NCI-H526 treated with DMSO at 0.1 percent for 48 hours (cell line): ENCODE measurements around the gene IARS2.
"Not testable (repeated sequence)": the region's sequence is repeated elsewhere in the genome, so short reads cannot be mapped to it uniquely, and the experiment has no call there.

Source experiments
- DNase-seq: peaks from one replicate; lab custom pipeline; 2025; lab: John Stamatoyannopoulos, UW

IARS2 gene

DNA sequence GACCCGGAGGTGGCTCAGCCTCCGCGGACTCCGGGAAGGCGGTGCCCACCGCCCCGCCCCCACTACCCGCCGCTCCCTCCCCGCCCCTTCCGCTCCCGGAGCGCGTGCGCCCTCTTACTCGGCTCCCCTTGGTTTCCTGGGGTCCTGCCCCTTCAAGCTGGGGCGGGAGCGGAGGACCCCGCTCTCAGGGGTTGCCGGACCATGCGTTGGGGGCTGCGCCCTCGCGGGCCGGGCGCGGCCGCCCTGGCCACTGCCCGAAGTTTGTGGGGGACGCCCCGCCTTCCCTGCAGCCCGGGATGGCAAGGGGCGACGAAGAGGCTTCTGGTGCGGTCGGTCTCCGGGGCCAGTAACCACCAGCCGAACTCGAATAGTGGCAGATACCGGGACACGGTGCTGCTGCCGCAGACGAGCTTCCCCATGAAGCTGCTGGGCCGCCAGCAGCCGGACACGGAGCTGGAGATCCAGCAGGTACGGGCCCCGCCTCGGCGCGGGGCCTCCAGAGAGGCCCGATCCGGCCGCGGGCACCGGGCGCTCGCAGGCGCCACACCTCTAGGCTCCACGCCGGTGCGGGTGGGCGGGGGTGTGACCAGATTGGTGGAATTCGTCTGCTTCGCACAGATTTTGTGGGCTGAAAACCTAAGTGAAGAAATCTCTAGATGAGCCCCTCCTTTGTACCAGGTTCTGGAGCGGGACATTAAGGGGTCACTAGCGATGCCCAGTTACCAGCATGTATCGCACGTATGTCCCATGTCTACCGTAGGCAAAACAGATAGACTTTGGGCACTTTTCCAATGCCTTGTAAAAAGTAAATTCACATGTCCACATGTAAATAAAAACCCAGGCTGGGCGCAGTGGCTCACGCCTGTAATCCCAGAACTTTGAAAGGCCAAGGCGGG, at the start of gene IARS2:
Gene IARS2 (plus strand): TSS at position 117 of the 896 bp plus-strand sequence. CDS start 85 bp downstream, at position 202.
- DNase-seq: peak; percentile 40

DNA sequence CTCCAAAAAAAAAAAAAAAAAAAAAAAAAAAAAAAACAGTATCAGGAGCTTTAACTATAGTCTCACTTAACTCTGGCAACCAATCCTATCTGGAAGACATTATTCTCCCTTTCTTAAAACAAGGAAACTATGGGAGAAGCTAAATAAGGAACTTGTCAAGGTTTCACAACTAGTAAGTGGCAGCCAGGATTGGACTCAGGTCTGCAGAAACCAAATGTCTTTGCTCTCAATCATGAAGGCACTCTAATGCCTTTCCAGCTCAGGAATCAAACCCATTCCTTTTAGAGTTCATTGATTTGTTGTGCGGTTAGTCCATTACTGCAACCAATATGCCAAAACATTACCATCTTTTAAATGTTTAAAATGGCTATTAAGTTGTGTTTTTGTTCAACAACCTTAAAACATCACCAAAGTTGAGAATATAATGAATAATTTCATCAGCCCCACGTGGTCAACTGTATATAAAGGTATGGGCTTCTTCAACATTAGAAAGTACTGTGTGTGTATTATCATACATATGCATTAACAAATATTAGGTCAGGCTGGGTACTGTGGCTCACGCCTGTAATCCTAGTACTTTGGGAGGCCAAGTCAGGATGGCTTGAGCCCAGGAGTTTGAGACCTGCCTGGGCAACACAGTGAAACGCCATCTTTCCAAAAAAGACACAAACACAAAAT, 49.1 kb upstream of the IARS2 start:
- DNase-seq: no peak

DNA sequence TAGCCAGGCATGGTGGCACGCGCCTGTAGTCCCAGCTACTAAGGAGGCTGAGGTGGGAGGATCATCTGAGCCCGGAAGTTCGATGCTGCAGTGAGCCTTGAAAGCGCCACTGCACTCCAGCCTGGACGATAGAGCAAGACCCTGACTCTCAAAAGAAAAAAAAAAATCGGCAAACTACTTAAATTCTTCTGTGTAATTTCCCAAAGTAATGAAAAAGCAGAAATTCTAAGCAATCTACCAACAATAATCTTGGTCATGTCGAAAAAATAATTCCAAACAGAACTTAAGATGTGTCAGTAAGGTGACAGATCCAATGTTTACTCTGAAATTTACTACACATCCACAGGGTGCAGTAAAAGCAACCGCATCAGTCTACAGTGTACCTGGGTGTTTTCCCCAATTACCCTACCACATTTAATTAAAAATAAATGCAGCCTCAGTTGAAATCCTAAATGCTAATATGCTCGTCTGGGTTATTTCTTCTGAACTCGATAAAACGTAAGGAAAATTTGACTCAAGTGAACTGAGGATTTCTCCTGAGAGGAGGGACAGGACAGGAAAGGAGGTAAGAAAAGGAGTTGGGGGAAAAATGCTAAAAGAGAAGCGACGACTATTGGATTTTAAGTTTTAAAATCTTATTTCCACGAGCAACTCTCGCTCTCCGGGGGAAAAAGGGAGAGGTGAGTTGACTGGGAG, 48.4 kb upstream of the IARS2 start:
- DNase-seq: peak; percentile 18

GRCh38 chr1:220046052-220046930, 47.6 kb upstream of the IARS2 start, which contains the start of gene EPRS1:
Gene EPRS1 (minus strand): TSS chr1:220046505. CDS start chr1:220046388, 117 bp downstream.
- peak; percentile 85 for DNase-seq

DNA sequence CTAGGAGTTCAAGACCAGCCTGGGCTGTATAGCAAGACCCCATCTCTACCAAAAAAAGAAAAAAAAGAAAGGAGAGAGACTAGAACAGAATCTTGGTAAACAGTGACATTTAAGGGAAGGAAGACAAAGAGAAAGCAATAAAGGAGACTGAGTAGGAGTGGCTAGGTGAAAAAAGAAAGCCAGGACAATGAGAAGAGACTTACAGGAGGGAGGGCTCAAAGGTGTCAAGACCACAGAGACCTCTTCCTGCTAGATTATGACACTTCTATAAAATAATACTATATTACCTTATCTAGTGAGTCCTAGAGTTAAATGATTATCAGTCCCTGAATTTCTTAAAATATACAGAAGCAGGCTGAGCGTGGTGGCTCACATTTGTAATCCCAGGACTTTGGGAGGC, 37.6 kb upstream of the IARS2 start:
- no peak for DNase-seq

- DNase-seq: no peak
Observed at GRCh38 chr1:220060876-220061275, 33.1 kb upstream of the IARS2 start.

GRCh38 chr1:220062629-220063028, 31.3 kb upstream of the IARS2 start:
- no peak for DNase-seq

DNA sequence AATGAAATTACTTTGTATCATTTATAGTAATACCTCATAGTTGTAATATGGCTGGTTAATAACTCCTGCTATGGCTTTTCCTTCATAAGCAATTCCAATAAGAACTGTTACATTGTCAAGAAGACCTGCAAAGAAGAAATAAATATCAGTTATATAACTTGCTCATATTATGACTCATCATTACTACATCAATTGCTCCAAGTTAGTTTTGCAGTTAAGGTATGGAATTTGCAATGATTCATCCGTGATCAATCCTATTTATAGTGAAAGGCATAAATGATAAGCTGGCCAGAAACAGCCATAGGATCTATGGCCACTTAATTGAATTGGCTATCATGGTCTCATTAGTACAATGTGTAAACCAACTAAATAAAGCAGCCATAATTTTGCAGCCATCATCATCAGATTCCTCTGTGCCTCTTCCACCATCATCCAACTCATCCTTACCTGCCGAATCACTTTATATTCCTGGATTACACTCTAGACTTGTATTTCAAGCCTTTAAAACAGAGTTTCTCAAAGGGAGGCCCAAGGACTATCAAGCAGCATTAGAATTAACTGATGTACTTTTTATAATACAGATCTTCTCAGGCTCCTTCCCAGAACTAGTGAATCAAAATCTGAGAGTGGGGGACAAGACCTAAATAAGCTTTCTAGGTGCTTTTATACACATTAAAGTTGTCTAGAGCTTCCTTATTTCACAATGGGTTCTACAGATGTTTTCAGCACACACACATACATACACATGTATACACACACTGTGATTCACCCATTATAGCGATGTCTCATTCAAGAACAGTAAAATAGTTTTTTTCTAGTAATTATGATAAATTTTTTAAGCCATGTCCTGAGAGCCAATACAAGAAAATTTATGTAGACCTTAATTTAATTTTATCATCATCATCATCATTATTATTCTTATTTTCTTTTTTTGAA, 26.4 kb upstream of the IARS2 start:
- DNase-seq: no peak

GRCh38 chr1:220076861-220077762, 16.8 kb upstream of the IARS2 start:
- DNase-seq: no peak

DNA sequence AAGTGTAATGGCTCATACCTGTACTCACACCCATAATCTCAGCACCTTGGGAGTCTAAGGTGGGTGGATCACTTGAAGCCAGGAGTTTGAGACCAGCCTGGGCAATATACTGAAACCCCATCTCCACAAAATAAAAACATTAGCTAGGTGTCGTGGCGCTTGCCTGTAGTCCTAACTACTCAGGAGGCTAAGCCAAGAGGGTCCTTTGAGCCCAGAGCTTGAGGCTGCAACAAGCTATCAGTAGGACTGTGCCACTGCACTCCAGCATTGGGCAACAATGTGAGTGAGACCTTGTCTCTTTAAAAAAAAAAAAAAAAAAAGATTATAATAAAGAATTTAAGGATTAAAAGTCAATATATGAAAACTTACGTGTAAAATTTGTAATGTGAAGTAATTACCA, 16.0 kb upstream of the IARS2 start:
- no peak for DNase-seq

- DNase-seq: no peak
Observed at GRCh38 chr1:220084460-220084859, 9.5 kb upstream of the IARS2 start.

DNA sequence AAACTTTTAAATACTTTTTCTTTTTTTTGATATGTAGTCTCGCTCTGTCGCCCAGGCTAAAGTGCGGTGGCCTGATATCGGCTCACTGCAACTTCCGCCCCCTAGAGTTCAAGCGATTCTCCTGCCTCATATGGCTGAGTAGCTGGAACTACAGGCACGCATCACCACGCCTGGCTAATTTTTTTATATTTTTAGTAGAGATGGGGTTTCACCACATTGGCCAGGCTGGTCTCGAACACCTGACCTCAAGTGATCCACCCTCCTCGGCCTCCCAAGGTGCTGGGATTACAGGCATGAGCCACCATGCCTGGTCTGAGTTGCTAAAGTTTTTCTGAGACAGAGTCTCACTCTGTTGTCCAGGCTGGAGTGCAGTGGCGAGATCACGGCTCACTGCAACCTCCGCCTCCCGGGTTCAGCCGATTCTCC, 7.7 kb upstream of the IARS2 start:
- DNase-seq: not testable (repeated sequence)

DNA sequence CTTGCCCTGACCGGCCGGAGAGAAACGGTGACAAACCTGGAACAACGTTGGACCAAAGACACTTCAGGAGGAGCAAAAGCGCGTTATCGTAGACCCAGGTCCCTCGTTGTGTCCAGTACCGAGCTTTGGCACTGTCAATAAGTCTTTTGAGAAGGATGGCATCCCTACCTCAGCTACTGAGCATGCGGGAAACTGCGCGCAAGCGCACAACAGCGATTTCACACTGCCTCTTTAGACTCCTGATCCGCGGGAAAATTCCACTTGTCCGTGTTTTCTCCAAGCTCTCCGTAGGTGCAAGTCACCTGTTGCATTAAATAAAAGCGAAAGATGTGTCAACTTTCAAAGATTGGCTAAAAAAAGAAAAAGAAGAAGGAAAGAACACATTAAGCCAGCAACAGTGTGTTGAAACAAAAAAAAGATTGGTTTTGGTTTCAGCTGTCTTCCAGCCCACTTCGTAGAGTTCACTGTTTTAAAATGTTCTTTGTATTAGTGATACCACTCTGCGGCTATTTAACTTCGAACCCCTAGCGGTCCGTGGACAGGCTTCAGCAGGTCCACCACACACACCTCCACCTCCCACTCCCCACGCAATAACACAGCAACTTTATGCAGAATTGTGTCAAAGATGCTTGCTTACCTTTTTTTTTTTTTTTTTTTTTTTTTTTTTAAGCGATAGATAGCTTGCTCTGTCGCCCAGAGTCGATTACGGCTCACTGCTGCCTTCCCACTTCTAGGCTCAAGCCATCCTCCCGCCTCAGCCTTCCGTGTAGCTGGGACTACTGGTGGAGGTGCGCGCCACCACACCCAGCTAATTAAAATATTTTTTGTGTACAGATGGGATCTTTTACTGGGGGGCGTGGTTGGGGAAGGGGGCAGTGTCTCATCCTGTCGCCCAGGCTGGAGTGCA, 4.0 kb upstream of the IARS2 start, which contains the start of gene BPNT1:
Gene BPNT1 (minus strand): TSS at position 139 of the 907 bp plus-strand sequence. CDS start 9,942 bp downstream, outside the sequence.
- DNase-seq: peak; percentile 85

DNA sequence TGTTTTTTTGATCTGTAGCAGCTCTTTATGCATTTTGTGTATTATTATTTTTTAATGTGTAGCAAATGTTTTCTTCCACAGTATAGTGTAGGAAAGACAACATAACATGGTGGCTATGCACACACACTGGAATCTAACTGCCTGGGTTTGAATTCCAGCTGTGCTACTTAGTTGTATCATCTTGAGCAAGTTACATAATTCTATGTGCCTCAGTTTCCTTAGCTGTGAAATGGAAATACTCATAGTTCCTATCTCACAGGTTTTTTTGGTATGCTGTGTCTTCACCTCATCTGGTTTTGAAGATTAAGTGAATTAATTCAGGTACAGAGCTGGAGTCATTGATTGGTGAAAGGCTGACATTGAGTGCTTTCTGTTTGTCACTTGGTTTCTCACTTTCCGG, 1.2 kb upstream of the IARS2 start:
- no peak for DNase-seq

- DNase-seq: no peak
Observed at GRCh38 chr1:220093361-220094015, 444 bp upstream of the IARS2 start.

DNA sequence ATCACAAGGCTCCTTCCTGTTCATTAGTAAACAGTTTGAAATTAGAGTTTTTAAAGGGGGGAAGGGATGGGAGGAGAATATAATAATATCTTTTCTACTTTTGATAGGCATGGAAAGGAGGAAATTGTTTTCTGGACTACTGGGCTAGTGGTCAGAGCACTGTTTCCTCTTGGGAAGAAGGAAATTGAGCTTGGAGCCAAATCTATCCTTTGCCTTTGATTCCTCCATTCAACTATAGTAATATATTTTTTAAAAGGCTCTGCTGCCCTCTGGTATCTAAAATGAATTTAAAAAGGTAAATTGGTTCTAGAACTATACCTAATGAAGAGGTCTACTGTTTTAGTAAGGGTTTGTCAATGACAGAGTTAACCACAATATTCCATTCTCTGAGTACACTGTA, 5.9 kb downstream of the IARS2 start:
- DNase-seq: no peak

GRCh38 chr1:220110473-220110872, 16.5 kb downstream of the IARS2 start:
- DNase-seq: not testable (repeated sequence)
